PFSK-1 (cell line): ENCODE results near the gene ERC2.

Experiments used
- FOXP2 ChIP-seq: optimal IDR thresholded peaks from 2 replicates; pipeline ENCODE3; 2011; ENCODE audit warnings: borderline replicate concordance, control low read depth, inconsistent platforms; ENCODE audit not compliant: insufficient read depth; ENCODE audit errors: extremely low read length, extremely low read depth
- POLR2AphosphoS5 ChIP-seq: IDR thresholded peaks from 2 replicates; pipeline ENCODE4 v1.6.1; 2012; ENCODE audit warnings: low read depth, mild to moderate bottlenecking, control low read depth, low read length, moderate library complexity
- SIN3A ChIP-seq: IDR thresholded peaks from 2 replicates; pipeline ENCODE4 v1.6.1; 2012; ENCODE audit warnings: mild to moderate bottlenecking, low read length, moderate library complexity, borderline replicate concordance; ENCODE audit not compliant: insufficient read depth
- TAF1 ChIP-seq: IDR thresholded peaks from 2 replicates; pipeline ENCODE4 v1.6.1; 2012; ENCODE audit warnings: low read length, control low read depth, borderline replicate concordance; ENCODE audit not compliant: insufficient read depth
- TF ChIP-seq, protein P1 (sequence below), 2 experiments: IDR thresholded peaks; 2 replicates each; pipeline versions ENCODE4 v1.6.1 to v1.8.0; 2011 to 2012; ENCODE audit warnings: low read depth in 2 of 2, low read length in 2 of 2, control low read depth in 1 of 2, inconsistent platforms in 1 of 2, mild to moderate bottlenecking in 1 of 2, moderate library complexity in 1 of 2; ENCODE audit not compliant: insufficient read depth in 1 of 2

The ERC2 gene

DNA sequence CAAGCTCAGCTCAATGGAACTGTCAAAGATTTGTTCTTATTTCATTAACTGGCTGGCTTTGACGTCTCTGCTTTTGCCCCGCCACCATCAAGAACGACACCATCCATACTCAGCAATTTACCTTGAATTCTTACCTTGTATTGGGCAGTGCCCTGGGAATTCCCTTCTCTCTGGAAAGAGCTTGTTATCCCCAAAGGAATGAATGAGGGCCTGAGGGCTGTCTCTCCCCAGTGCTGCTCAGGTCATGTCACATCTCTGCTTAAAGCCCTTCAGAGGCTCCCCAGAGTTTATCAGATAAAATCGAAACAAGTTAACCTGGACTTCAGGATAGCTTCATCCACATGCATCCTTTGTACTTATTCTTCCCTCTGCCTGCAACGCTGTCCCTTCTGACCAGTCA is 975.3 kb downstream of the ERC2 start:
- TF ChIP-seq TAF1 (no peak), POLR2AphosphoS5 (no peak), FOXP2 (no peak), SIN3A (no peak)
- TF ChIP-seq, protein P1, sequence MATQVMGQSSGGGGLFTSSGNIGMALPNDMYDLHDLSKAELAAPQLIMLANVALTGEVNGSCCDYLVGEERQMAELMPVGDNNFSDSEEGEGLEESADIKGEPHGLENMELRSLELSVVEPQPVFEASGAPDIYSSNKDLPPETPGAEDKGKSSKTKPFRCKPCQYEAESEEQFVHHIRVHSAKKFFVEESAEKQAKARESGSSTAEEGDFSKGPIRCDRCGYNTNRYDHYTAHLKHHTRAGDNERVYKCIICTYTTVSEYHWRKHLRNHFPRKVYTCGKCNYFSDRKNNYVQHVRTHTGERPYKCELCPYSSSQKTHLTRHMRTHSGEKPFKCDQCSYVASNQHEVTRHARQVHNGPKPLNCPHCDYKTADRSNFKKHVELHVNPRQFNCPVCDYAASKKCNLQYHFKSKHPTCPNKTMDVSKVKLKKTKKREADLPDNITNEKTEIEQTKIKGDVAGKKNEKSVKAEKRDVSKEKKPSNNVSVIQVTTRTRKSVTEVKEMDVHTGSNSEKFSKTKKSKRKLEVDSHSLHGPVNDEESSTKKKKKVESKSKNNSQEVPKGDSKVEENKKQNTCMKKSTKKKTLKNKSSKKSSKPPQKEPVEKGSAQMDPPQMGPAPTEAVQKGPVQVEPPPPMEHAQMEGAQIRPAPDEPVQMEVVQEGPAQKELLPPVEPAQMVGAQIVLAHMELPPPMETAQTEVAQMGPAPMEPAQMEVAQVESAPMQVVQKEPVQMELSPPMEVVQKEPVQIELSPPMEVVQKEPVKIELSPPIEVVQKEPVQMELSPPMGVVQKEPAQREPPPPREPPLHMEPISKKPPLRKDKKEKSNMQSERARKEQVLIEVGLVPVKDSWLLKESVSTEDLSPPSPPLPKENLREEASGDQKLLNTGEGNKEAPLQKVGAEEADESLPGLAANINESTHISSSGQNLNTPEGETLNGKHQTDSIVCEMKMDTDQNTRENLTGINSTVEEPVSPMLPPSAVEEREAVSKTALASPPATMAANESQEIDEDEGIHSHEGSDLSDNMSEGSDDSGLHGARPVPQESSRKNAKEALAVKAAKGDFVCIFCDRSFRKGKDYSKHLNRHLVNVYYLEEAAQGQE (IDR thresholded peaks at IDR 0.05; ENCODE audit: insufficient read depth in 1 of 2, low read depth in 2 of 2, low read length in 2 of 2): no peak

DNA sequence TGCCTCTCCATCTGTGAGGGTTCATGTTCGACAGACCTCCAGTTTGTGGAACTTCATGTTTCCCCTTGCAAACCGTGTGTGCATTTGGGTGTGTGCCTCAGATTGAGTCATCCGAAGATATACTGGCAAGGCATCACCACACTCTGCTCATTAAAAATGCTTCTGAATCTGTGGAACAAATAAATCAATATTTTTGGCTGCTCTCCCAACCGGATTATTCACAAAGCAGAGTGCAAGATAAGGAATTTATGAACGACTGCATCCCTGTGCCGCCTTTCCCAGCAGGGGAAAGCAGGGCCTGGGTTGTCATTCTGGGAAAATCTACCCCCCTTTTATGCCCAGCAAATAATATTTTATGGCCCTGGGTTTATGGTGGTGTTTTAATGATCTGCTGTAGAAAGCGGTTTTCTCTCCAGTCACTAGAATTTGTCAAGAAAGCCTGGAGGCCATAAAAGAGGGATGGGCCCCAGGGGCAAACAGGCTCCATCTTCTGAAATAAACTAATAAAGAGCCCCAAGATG is 976.9 kb downstream of the ERC2 start:
- TF ChIP-seq FOXP2 (no peak), SIN3A (no peak), TAF1 (no peak), POLR2AphosphoS5 (no peak)
- TF ChIP-seq, protein P1 (IDR thresholded peaks at IDR 0.05; ENCODE audit: insufficient read depth in 1 of 2, low read depth in 2 of 2, low read length in 2 of 2): no peak

DNA sequence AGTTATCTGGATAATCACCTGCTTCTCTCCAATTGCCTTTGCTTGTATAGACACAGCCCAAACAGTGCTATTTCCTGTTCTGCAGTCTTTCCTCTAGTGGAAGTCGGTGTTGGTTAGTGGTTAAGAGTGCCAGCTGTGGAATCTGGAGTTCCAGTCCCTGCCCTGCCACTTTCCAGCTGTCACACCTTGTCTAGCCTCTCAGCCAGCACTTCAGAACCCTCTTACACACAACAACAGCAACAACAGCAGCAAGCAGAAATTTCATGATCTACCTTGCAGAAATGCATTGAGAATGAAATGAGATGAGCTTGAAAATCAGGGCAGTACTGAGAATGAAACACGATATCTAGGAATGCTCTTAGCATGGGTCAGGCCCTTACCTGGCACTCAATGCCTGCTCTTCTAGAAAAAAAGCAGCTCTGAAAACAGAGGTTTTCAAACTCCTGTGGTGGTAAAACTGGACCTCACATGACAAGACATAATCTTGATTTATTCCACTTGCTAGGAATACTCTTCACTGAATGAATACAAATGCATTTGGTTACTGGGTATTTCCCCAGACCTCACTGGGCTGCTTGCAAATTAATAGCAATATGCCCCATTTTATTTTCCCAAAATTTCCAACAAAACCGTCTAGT is 977.9 kb downstream of the ERC2 start:
- TF ChIP-seq TAF1: no peak

- TF ChIP-seq TAF1 (no peak), FOXP2 (no peak), POLR2AphosphoS5 (no peak), SIN3A (no peak)
- TF ChIP-seq, protein P1 (IDR thresholded peaks at IDR 0.05; ENCODE audit: insufficient read depth in 1 of 2, low read depth in 2 of 2, low read length in 2 of 2): no peak
These were observed 978.5 kb downstream of the ERC2 start for GRCh38 chr3:55489798-55490132.

- TF ChIP-seq, protein P1 (IDR thresholded peaks at IDR 0.05; ENCODE audit: insufficient read depth in 1 of 2, low read depth in 2 of 2, low read length in 2 of 2): no peak
- TF ChIP-seq TAF1 (no peak), SIN3A (no peak)
These were observed 979.7 kb downstream of the ERC2 start for GRCh38 chr3:55488398-55489055.
